OCI-LY3 (cell line): ENCODE data around the gene GHITM.

Experiments
- CTCF ChIP-seq: fragments of 200-600, 300-600 bp; sonication (generic); IDR thresholded peaks from 2 replicates; pipeline ENCODE4 v1.5.1; 2014; ENCODE audit warnings: antibody characterized with exemption, low read length, low read depth
- EZH2phosphoT487 ChIP-seq: fragments of 200-600 bp; shearing (Covaris generic); IDR thresholded peaks from 2 replicates; pipeline ENCODE4 v1.6.1; 2018; ENCODE audit warnings: antibody characterized with exemption, mixed run types, low read depth

GRCh38 chr10:84193327-84193726 lies 54.0 kb downstream of the GHITM start:
- TF ChIP-seq CTCF (no peak), EZH2phosphoT487 (no peak)
